Esophagus squamous epithelium (tissue), 5 donors: Measurements from ENCODE around the gene RFC1. TPM values are rescaled to one million over a fixed set of nuclear protein-coding genes. Genes with fewer than 3 reads are reported as not detected.

Experiments used
- DNase-seq: peaks from one replicate; lab custom pipeline; 2025; lab: John Stamatoyannopoulos, UW
- H3K27ac ChIP-seq, 4 donors: fragments of 200-600 bp; sonication (generic); one replicate each; pipeline ENCODE4 v1.5.1; 2016 to 2019; ENCODE audit warnings: mild to moderate bottlenecking in 1 of 4
- H3K27me3 ChIP-seq, 4 donors: fragments of 200-600 bp; sonication (generic); 1 replicate in 3 of 4; 2 replicates in 1 of 4; pipeline versions ENCODE4 v1.5.1 to v1.6.0; 2017 to 2021; ENCODE audit warnings: antibody characterized with exemption in 1 of 4
- H3K36me3 ChIP-seq, 3 donors: fragments of 200-600 bp; sonication (generic); one replicate each; pipeline ENCODE4 v1.5.1; 2016 to 2019
- H3K4me1 ChIP-seq, 3 donors: fragments of 200-600 bp; sonication (generic); one replicate each; pipeline ENCODE4 v1.5.1; 2017 to 2019
- H3K4me3 ChIP-seq, 4 donors: fragments of 200-600 bp; sonication (generic); 1 replicate in 3 of 4; 2 replicates in 1 of 4; pipeline ENCODE4 v1.5.1; 2016 to 2019; ENCODE audit warnings: mild to moderate bottlenecking in 2 of 4, moderate library complexity in 1 of 4
- H3K9me3 ChIP-seq, 3 donors: fragments of 200-600 bp; sonication (generic); one replicate each; pipeline ENCODE4 v1.5.1; 2016 to 2019
- CTCF ChIP-seq, 6 experiments: fragments of 450-650 bp in 4 of 6; fragments of 200-600 bp in 2 of 6; sonication (generic) in 2 of 6; IDR thresholded peaks; one replicate each; pipeline ENCODE4 v1.5.1; 2016 to 2019; ENCODE audit warnings: antibody characterized with exemption in 6 of 6, mild to moderate bottlenecking in 4 of 6, moderate library complexity in 4 of 6
- POLR2A ChIP-seq, 4 donors: fragments of 450-650 bp; IDR thresholded peaks; one replicate each; pipeline ENCODE4 v1.6.1; 2017; ENCODE audit warnings: antibody characterized with exemption in 4 of 4, mild to moderate bottlenecking in 4 of 4, moderate library complexity in 3 of 4
- WGBS, 2 donors: methylation state at CpG; one replicate each; pipeline ENCODE4 v1.1.5; 2018; 5-methylcytosine and 5-hydroxymethylcytosine counted together
- intact Hi-C: fragments of 100-400 bp; cut with DNase I; formaldehyde crosslinking; loops from one replicate; pipeline ENCODE4 v1.15.0; 2022
- total RNA-seq, 4 donors: library from RNA; depleted of rRNA; stranded (reverse); fragments of >200 nt; gene quantifications; one replicate each; pipeline ENCODE4 v1.1.0, GENCODE V29; 2016
- donor health status: DM: yes; HTN: yes; CAD: no.

RFC1 gene
- total RNA-seq, 4 donors from 2014 or later = 19.8 to 34.2 (median 25.4) TPM

DNA sequence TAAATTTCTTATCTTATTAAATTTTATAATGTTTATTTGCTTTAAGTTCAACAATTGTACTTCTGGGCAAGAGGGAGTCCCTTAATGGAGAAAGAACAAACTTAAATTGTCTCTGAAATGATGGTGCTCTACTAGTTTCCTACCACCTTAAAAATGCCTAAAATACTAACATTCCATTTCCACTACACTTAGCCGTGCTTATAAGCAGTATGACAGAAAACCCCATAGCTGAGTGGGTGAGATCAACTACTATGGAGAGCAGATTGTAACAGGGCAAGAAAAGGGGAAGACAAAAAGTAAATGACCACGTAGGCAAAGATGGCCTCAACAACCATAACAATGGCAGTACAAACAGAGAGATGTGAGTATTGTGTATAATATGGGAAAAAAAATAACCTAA is 35.0 kb downstream of the RFC1 start:
- Histone ChIP-seq H3K36me3 (peaks cover 0 to 13% (median 0%) of the 10 kb centered on the region in 3 donors), H3K27ac (no peak overlapping the region), H3K4me3 (no peak overlapping the region), H3K4me1 (no peaks in the 10 kb centered on the region), H3K27me3 (no peaks in the 10 kb centered on the region), H3K9me3 (no peaks in the 10 kb centered on the region)
- 76 to 95% methylated on average over 2 of the region's 2 CpGs for WGBS, 2 donors
- DNase-seq = no peak
- TF ChIP-seq POLR2A (IDR thresholded peaks at IDR 0.05) (no peak), CTCF (IDR thresholded peaks at IDR 0.05) (no peak)
- intact Hi-C loops = no loop called here

- no peaks in the 10 kb centered on the region for H3K4me1 ChIP-seq
- H3K9me3 ChIP-seq = no peaks in the 10 kb centered on the region
- TF ChIP-seq CTCF (IDR thresholded peaks at IDR 0.05) (no peak), POLR2A (IDR thresholded peaks at IDR 0.05) (no peak)
- H3K36me3 ChIP-seq = peaks cover 0 to 21% (median 0%) of the 10 kb centered on the region in 3 donors
- H3K4me3 ChIP-seq = no peak overlapping the region
- intact Hi-C loops = no loop called here
- no peak for DNase-seq
- H3K27me3 ChIP-seq = no peaks in the 10 kb centered on the region
- H3K27ac ChIP-seq = no peak overlapping the region
- 83 to 94% methylated on average over 1 of the region's 1 CpG for WGBS, 2 donors
Observed at GRCh38 chr4:39330353-39330752, 35.8 kb downstream of the RFC1 start.

DNA sequence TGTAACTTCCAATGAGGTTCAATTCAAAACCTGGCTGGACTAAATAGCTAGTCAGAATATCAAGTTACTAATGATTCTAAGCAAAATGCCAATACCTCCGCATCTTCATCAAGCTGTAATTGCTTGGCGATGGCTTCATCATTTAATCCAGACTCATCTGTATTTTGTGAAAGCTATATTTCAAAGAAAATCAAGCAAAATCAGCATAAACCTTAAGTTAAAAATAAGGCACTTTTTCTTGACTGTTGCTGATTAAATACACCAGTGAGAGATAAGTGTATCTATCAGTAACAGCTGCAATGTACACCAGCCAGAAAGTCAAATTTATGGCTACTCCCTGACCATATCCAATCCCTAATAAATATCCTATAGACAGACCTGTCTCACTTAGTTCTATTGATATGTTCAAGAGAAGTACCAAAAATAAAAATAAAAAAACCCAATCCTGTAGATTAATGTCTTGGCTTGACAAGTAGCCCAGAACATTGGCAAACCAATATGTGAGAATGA is 39.6 kb downstream of the RFC1 start:
- no peak for TF ChIP-seq POLR2A (IDR thresholded peaks at IDR 0.05)
- Histone ChIP-seq H3K4me3 (no peak overlapping the region), H3K9me3 (no peaks in the 10 kb centered on the region), H3K36me3 (peaks cover 0 to 54% (median 0%) of the 10 kb centered on the region in 3 donors), H3K4me1 (no peaks in the 10 kb centered on the region), H3K27me3 (no peaks in the 10 kb centered on the region), H3K27ac (no peak overlapping the region)
- no peak for DNase-seq
- intact Hi-C loops = no loop called here
- WGBS, 2 donors = 94 to 100% methylated on average over 2 of the region's 2 CpGs

GRCh38 chr4:39324897-39325613 is 41.1 kb downstream of the RFC1 start:
- no peak for TF ChIP-seq CTCF (IDR thresholded peaks at IDR 0.05)
- TF ChIP-seq POLR2A (IDR thresholded peaks at IDR 0.05) = no peak
- Histone ChIP-seq H3K4me1 (no peaks in the 10 kb centered on the region), H3K27ac (no peak overlapping the region), H3K9me3 (no peaks in the 10 kb centered on the region), H3K36me3 (peaks cover 0 to 68% (median 0%) of the 10 kb centered on the region in 3 donors), H3K27me3 (no peaks in the 10 kb centered on the region), H3K4me3 (no peak overlapping the region)
- no peak for DNase-seq
- intact Hi-C loops = no loop called here
- WGBS, 2 donors = 86 to 90% methylated on average over 4 of the region's 4 CpGs

GRCh38 chr4:39324446-39324845 is 41.7 kb downstream of the RFC1 start:
- WGBS, 2 donors = 89 to 94% methylated on average over 2 of the region's 2 CpGs
- H3K4me3 ChIP-seq = no peak overlapping the region
- H3K9me3 ChIP-seq = no peaks in the 10 kb centered on the region
- TF ChIP-seq CTCF (IDR thresholded peaks at IDR 0.05) = no peak
- no peak for TF ChIP-seq POLR2A (IDR thresholded peaks at IDR 0.05)
- no peaks in the 10 kb centered on the region for H3K27me3 ChIP-seq
- intact Hi-C loops = no loop called here
- no peaks in the 10 kb centered on the region for H3K4me1 ChIP-seq
- peaks cover 0 to 74% (median 0%) of the 10 kb centered on the region in 3 donors for H3K36me3 ChIP-seq
- no peak overlapping the region for H3K27ac ChIP-seq
- no peak for DNase-seq
